HG03354 (cell line): ENCODE measurements around the gene MIEN1.
"Not testable (repeated sequence)": the region's sequence is repeated elsewhere in the genome, so short reads cannot be mapped to it uniquely, and the experiment has no call there.

Experiments used
- ATAC-seq: cut with Tn5 transposase; IDR thresholded peaks from one replicate; pipeline ENCODE4 v1.9.1; 2021; ENCODE audit warnings: mild to moderate bottlenecking; ENCODE audit not compliant: unreplicated experiment, poor library complexity, severe bottlenecking

The MIEN1 gene

GRCh38 chr17:39756380-39757079, 26.2 kb upstream of the MIEN1 start:
- no peak for ATAC-seq

DNA sequence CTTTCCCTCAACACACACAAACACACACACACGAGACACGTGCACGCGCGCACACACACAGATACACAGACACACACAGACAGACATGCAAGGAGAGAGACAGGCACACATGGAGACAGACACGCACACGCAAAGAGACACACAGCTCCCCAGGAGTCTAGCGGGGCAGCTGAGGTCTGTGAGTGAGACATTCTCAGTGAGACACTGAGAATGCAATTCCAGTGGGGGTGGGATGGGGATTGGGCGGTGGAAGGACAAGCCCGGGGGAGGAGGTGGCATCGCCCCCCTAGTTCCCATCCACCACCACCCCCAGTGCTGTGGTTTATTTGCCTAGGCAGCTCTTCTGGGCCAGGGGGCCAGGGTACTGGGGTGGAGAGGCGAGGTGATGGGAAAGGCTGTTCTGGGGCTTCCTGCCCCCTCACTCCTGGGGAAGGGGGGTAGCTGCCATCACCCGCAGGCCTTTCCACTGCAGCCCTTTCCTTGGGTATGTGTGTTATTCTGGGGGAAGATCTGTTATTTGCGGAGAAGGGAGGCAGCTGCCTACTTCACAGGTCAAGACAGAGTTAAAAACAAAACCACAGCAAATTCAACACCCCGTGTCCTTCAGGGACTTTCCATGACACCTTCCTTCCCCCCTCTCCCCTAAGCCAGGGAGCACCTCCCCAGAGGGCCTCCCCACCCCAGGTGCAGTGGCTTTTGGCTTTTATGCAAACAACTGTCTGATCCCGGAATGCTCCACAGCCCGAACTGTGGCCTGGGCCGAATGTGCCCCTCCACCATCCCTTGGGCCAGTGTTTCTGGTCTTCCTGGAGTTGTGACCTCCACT, 25.4 kb upstream of the MIEN1 start:
- ATAC-seq: no peak

DNA sequence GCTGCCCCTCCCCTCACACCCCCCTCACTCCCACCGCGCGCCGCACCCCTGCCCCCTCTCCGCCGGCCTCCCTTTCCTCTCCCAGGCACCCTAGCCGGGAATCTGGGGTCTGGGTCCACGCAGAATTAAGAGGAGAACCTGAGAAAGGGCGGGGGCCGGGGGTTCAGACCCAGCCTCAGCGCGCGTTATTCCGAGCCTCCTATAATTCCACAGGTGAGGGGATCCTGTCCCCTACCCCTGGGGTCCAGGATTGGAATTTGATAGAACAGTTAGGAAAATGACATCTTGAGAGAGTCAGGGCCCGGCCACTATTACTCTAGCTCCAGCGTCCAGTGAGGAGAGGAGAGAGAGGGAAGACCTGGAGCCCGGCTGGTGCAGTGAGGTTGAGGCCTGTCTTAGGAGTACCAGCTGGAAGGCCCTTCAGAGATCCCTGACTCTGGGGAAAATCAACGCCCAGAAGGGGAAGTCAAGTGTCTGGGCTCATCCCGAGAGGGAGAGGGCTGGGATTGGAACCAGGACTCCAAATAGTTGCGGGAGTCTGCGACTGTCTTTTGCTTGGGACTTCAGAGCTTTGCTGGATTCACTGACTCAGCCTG, 24.7 kb upstream of the MIEN1 start:
- ATAC-seq: no peak

GRCh38 chr17:39754161-39754957, 24.0 kb upstream of the MIEN1 start:
- peak; percentile 65 for ATAC-seq

DNA sequence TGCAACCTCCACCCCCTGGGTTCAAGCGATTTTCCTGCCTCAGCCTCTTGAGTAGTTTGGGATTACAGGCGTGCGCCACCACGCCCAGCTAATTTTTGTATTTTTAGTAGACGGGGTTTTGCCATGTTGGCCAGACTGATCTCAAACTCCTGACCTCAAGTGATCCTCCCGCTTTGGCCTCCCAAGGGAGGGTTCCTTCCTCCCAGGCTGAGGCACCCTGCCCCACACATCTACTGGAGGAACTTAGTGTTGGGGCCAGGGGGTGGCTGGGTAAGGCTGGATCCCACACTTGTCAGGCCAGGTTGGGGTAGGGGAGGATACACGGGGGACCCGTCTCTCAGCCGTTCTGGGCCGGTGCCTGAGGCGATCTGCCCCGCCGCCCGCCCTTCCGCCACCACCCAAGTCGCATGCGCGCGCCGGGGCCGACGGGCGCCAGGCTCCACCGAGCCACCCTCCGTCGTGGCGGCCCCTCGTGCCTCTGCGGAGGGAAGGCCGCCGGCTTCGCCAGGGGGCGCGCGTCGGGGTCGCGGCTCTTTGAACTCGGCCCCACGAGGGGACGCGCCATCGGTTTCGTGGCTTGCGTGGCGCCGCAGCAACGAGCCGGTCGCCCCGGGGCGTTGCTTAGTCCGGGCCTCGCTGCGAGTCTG, 23.3 kb upstream of the MIEN1 start:
- ATAC-seq: peak; percentile 23

DNA sequence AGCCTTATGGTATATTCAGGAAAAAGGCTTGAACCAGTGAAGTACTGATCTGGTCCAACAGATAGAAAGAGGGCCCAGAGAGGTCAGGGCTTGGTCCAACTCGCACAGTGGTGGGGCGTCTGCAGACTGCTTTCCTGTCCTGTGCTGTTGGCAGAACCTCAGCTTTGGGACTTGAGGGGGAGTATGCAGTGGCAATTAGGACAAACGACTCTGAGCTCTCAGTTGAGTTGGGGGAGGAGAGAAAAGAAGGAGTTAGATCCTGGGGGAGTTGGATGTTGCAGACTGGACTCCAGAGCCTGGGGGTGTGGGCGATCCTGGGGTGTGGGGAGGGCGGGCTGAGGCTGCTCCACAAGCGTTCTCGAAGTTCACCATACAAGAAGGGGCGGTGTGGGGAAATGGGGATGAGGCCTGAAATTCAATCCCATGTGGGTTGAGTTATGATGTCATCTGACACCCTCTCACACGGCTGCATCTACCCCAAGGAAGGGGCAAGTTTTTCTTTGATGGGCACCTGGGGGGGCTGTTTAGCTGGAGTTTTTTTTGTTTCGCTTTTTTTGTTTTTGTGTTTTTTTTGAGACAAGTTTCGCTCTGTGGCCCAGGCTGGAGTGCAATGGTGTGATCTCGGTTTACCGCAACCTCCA, 22.0 kb upstream of the MIEN1 start:
- ATAC-seq: no peak

GRCh38 chr17:39751637-39752036, 21.3 kb upstream of the MIEN1 start:
- no peak for ATAC-seq

GRCh38 chr17:39751016-39751543, 20.7 kb upstream of the MIEN1 start:
- no peak for ATAC-seq

- no peak for ATAC-seq
These were observed 20.0 kb upstream of the MIEN1 start for GRCh38 chr17:39750131-39751015.

GRCh38 chr17:39748444-39749034, 18.2 kb upstream of the MIEN1 start:
- ATAC-seq: not testable (repeated sequence)

GRCh38 chr17:39747745-39748144, 17.4 kb upstream of the MIEN1 start:
- ATAC-seq: no peak

- ATAC-seq: no peak
These were observed 15.8 kb upstream of the MIEN1 start for GRCh38 chr17:39746145-39746461.

DNA sequence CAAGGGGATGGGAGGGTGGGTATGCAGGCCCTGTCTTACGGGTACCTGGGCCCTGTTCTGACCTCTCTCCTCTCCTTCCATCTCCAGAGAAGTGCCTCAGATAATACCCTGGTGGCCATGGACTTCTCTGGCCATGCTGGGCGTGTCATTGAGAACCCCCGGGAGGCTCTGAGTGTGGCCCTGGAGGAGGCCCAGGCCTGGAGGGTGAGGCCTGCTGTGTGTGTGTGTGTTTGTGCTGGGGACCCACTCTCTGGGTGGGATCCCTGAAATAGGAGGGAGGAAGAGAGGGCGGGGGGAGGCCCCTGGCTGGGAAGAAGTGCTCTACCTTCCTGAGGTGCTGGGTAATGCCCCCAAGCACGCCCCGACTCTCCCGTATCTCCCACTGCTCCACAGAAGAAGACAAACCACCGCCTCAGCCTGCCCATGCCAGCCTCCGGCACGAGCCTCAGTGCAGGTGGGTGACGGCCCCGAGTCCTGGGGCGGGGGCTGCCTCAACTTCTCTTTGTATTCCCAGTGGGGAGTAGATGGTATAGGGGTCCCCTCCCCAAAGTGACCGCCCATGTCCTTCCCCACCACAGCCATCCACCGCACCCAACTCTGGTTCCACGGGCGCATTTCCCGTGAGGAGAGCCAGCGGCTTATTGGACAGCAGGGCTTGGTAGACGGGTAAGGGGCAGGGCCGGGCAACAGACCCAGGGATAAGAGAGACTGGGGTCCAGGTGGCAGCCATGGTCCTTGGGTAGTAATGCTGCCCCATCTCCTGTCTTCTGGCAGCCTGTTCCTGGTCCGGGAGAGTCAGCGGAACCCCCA, 15.2 kb upstream of the MIEN1 start:
- ATAC-seq: no peak

DNA sequence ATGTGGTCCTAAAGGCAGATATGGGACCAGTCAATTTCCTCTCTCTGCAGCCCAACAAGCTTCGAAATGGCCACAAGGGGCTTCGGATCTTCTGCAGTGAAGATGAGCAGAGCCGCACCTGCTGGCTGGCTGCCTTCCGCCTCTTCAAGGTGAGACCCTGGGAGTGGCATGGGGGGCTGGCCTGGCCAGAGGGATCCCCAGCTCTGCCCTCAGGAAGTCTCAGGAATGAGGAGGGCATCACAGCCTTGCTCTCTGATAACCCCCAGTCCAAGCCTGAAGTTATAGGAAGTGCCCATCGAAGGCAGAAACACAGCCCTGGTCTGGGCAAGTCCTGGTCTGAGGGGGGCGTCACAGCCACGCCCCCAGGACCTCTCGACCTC, 14.5 kb upstream of the MIEN1 start:
- no peak for ATAC-seq

DNA sequence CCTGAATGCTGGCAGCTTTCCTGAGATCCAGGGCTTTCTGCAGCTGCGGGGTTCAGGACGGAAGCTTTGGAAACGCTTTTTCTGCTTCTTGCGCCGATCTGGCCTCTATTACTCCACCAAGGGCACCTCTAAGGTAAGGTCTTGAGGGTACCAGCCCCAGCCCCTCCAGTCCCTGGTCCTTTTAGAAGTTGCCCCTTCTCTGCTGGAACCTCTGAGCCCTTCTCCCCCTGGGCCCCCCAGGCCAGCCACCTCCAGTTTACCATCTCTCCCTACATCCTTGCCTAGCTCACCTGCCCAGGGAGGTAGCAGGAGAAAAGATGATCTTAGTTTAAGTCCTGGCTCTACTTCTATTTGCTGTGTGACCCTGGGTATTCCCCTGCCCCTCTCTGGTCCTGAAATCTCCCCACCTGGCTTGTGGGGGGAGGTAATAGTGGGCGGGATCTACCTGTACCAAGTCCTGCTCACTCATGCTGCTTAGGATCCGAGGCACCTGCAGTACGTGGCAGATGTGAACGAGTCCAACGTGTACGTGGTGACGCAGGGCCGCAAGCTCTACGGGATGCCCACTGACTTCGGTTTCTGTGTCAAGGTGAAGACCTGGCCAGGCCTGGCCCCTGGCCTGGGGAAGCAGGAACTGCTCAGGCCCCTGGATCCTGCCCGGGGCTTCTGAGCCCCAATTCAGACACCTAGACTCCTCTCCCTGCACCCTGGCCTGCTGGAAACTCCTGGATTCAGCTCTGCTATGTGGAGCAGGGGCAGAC, 13.9 kb upstream of the MIEN1 start:
- ATAC-seq: no peak

GRCh38 chr17:39742856-39743436, 12.6 kb upstream of the MIEN1 start:
- ATAC-seq: no peak
